Measurements from ENCODE around the gene STARD7. TPM values are rescaled to one million over a fixed set of nuclear protein-coding genes. Genes with fewer than 3 reads are reported as not detected.
A peak's percentile ranks its signal among the peaks of the same experiment; 100 is the strongest.

The STARD7 gene
- total RNA-seq, 4 donors from 2014 or later, result 116 to 149 (median 125) TPM

- ATAC-seq (ENCODE audit: low FRiP score), result no peak
- no peak for DNase-seq (ENCODE audit: low spot score)
- no peak for TF ChIP-seq CTCF (IDR thresholded peaks at IDR 0.05)
Measured at GRCh38 chr2:96152304-96153161, 56.1 kb downstream of the STARD7 start.

- no peak for ATAC-seq (ENCODE audit: low FRiP score)
- TF ChIP-seq CTCF (IDR thresholded peaks at IDR 0.05), result no peak
- no peak for DNase-seq (ENCODE audit: low spot score)
Measured at GRCh38 chr2:96151595-96152303, 56.9 kb downstream of the STARD7 start.

- no peak for TF ChIP-seq CTCF (IDR thresholded peaks at IDR 0.05)
- ATAC-seq (ENCODE audit: low FRiP score), result no peak
- no peak for DNase-seq (ENCODE audit: low spot score)
Measured at GRCh38 chr2:96150791-96151594, 57.6 kb downstream of the STARD7 start.

GRCh38 chr2:96150007-96150640 is 58.5 kb downstream of the STARD7 start:
- ATAC-seq (ENCODE audit: low FRiP score) (no peak), DNase-seq (ENCODE audit: low spot score) (no peak)
- no peak for TF ChIP-seq CTCF (IDR thresholded peaks at IDR 0.05)

GRCh38 chr2:96148410-96149217 is 60.0 kb downstream of the STARD7 start:
- ATAC-seq (ENCODE audit: low FRiP score) (peak; percentile 79), DNase-seq (ENCODE audit: low spot score) (peak; percentile 69)
- TF ChIP-seq CTCF (IDR thresholded peaks at IDR 0.05), result no peak

All from omental fat pad (tissue), 4 donors.